Neuronal stem cell (in vitro differentiated cells): Measurements from ENCODE around the gene PDAP1. TPM values are rescaled to one million over a fixed set of nuclear protein-coding genes. Genes with fewer than 3 reads are reported as not detected.
A peak's percentile ranks its signal among the peaks of the same experiment; 100 is the strongest.

Experiments used
- DNase-seq: peaks from one replicate; pipeline ENCODE4 v3.0.0-alpha.2; 2013; ENCODE audit warnings: low spot score
- H2AFZ ChIP-seq: one replicate; pipeline ENCODE4 v1.6.1; 2013; ENCODE audit warnings: mild to moderate bottlenecking, low read length, inconsistent platforms
- H2AK5ac ChIP-seq: 2 replicates; pipeline ENCODE4 v1.6.1; 2013; ENCODE audit warnings: low read depth, mild to moderate bottlenecking, inconsistent platforms, low read length, moderate library complexity, mixed read lengths
- H2BK120ac ChIP-seq: 2 replicates; pipeline ENCODE4 v1.6.1; 2013; ENCODE audit warnings: low read depth, mild to moderate bottlenecking, inconsistent platforms, low read length, moderate library complexity, mixed read lengths
- H2BK12ac ChIP-seq: one replicate; pipeline ENCODE4 v1.6.1; 2013; ENCODE audit warnings: low read length, inconsistent platforms
- H2BK15ac ChIP-seq: 2 replicates; pipeline ENCODE4 v1.6.1; 2013; ENCODE audit warnings: mild to moderate bottlenecking, low read length, inconsistent platforms, mixed read lengths
- H2BK5ac ChIP-seq: one replicate; pipeline ENCODE4 v1.6.1; 2013; ENCODE audit warnings: inconsistent platforms, mild to moderate bottlenecking, low read length, moderate library complexity
- H3K14ac ChIP-seq: one replicate; pipeline ENCODE4 v1.6.1; 2013; ENCODE audit warnings: low read length, inconsistent platforms
- H3K18ac ChIP-seq: 2 replicates; pipeline ENCODE4 v1.6.1; 2013; ENCODE audit warnings: low read length, inconsistent platforms
- H3K23ac ChIP-seq: 2 replicates; pipeline ENCODE4 v1.6.1; 2013; ENCODE audit warnings: low read depth, mild to moderate bottlenecking, mixed read lengths, low read length, inconsistent platforms; ENCODE audit not compliant: poor library complexity
- H3K27ac ChIP-seq: replicated peaks from 3 replicates; pipeline ENCODE4 v1.5.1; 2013; ENCODE audit warnings: low read length, inconsistent platforms
- H3K27me3 ChIP-seq, 3 experiments: 2 replicates each; pipeline ENCODE4 v1.6.1; 2013; ENCODE audit warnings: low read length in 3 of 3, mild to moderate bottlenecking in 2 of 3, inconsistent platforms in 1 of 3, low read depth in 1 of 3, mixed read lengths in 1 of 3, moderate library complexity in 1 of 3; ENCODE audit not compliant: control insufficient read depth in 3 of 3, insufficient read depth in 3 of 3
- H3K36me3 ChIP-seq, 2 donors: replicated peaks in 1 of 2; 2 replicates each; pipeline ENCODE4 v1.6.1; 2013; ENCODE audit warnings: low read length in 2 of 2; ENCODE audit not compliant: control insufficient read depth in 2 of 2, insufficient read depth in 2 of 2
- H3K4ac ChIP-seq: 2 replicates; pipeline ENCODE4 v1.6.1; 2013; ENCODE audit warnings: inconsistent platforms, mild to moderate bottlenecking, low read length, moderate library complexity
- H3K4me1 ChIP-seq, 2 donors: 1 replicate in 1 of 2; 2 replicates in 1 of 2; pipeline ENCODE4 v1.6.1; 2013; ENCODE audit warnings: low read length in 2 of 2, low read depth in 1 of 2; ENCODE audit not compliant: control insufficient read depth in 2 of 2, insufficient read depth in 1 of 2
- H3K4me2 ChIP-seq: one replicate; pipeline ENCODE4 v1.6.1; 2013; ENCODE audit warnings: mild to moderate bottlenecking, low read length, inconsistent platforms; ENCODE audit not compliant: insufficient read depth, poor library complexity, severe bottlenecking
- H3K4me3 ChIP-seq, 2 donors: 2 replicates each; pipeline ENCODE4 v1.5.1; 2013; ENCODE audit warnings: low read length in 2 of 2, mild to moderate bottlenecking in 2 of 2, inconsistent platforms in 1 of 2, moderate library complexity in 1 of 2
- H3K79me1 ChIP-seq: one replicate; pipeline ENCODE4 v1.6.1; 2013; ENCODE audit warnings: low read depth, mild to moderate bottlenecking, inconsistent platforms, low read length, moderate library complexity
- H3K9ac ChIP-seq: one replicate; pipeline ENCODE4 v1.6.1; 2013; ENCODE audit warnings: mild to moderate bottlenecking, low read depth, low read length, inconsistent platforms; ENCODE audit not compliant: poor library complexity
- H3K9me3 ChIP-seq, 2 donors: replicated peaks in 1 of 2; 2 replicates each; pipeline versions ENCODE3 to v1.6.1; 2013; ENCODE audit warnings: low read length in 2 of 2, mild to moderate bottlenecking in 2 of 2, inconsistent platforms in 1 of 2, low read depth in 1 of 2, mixed read lengths in 1 of 2, moderate library complexity in 1 of 2; ENCODE audit not compliant: control insufficient read depth in 2 of 2, insufficient read depth in 1 of 2
- H4K8ac ChIP-seq: one replicate; pipeline ENCODE4 v1.6.1; 2013; ENCODE audit warnings: low read depth, mild to moderate bottlenecking, inconsistent platforms, low read length, moderate library complexity
- H4K91ac ChIP-seq: one replicate; pipeline ENCODE4 v1.6.1; 2013; ENCODE audit warnings: low read length, low read depth, mild to moderate bottlenecking, inconsistent platforms; ENCODE audit not compliant: poor library complexity
- WGBS, 2 donors: extraction: QIAGEN DNeasy Blood & Tissue Kit; methylation state at CpG; one replicate each; pipeline ENCODE4 v1.1.7; 2013; ENCODE audit warnings: missing lambda C conversion rate in 2 of 2, mixed read lengths in 1 of 2; ENCODE audit not compliant: insufficient read length in 2 of 2, insufficient replicate concordance in 1 of 2; ENCODE audit errors: extremely low coverage in 2 of 2; 5-methylcytosine and 5-hydroxymethylcytosine counted together
- polyA plus RNA-seq, 2 experiments: library from polyadenylated mRNA; stranded (reverse); fragments of 200-250 nt; gene quantifications; one replicate each; pipeline ENCODE4 v1.2.3, GENCODE V29; 2013

The PDAP1 gene
- polyA plus RNA-seq (2013, experiment 1 of 2): 126 TPM
- polyA plus RNA-seq (2013, experiment 2 of 2): 129 TPM

- WGBS, 2 donors: no CpG with 5 or more reads among the region's 72 CpGs
- Histone ChIP-seq H3K27me3 (no peaks in the 10 kb centered on the region), H2BK120ac (peak within 1 kb of the TSS; percentile 5), H3K4me1 (peaks cover 2 to 18% of the 10 kb centered on the region in 2 donors), H3K9ac (peak within 1 kb of the TSS; percentile 97), H2BK5ac (peak within 1 kb of the TSS; percentile 79), H2BK15ac (no peak within 1 kb of the TSS), H2AK5ac (peak within 1 kb of the TSS; percentile 38), H3K4me3 (peak within 1 kb of the TSS; percentile 95 to 98), H4K91ac (no peak within 1 kb of the TSS), H3K4ac (no peak within 1 kb of the TSS), H3K27ac (peak within 1 kb of the TSS; percentile 96), H3K9me3 (no peaks in the 10 kb centered on the region), H3K23ac (peak within 1 kb of the TSS; percentile 56), H3K79me1 (peaks cover 22% of the 10 kb centered on the region), H2BK12ac (no peak within 1 kb of the TSS), H3K36me3 (peaks cover 27 to 57% of the 10 kb centered on the region in 2 donors), H2AFZ (peak within 1 kb of the TSS; percentile 95), H3K18ac (peak within 1 kb of the TSS; percentile 99), H4K8ac (no peak within 1 kb of the TSS), H3K4me2 (peak within 1 kb of the TSS; percentile 66), H3K14ac (peak within 1 kb of the TSS; percentile 65)
- DNase-seq: peak; percentile 97
Measured at GRCh38 chr7:99408379-99409191, at the start of gene PDAP1, which contains the start of gene BUD31. Gene PDAP1 (minus strand): TSS chr7:99408597. CDS start chr7:99408548, 49 bp downstream. Gene BUD31 (plus strand): TSS chr7:99408969. CDS start chr7:99411093, 2,124 bp downstream.

GRCh38 chr7:99457650-99458493 lies 49.5 kb upstream of the PDAP1 start:
- Histone ChIP-seq H2BK5ac (no peak overlapping the region), H4K91ac (no peak overlapping the region), H3K4me3 (no peak overlapping the region), H3K4ac (no peak overlapping the region), H3K27me3 (no peaks in the 10 kb centered on the region), H3K18ac (no peak overlapping the region), H3K14ac (no peak overlapping the region), H2BK15ac (no peak overlapping the region), H2AFZ (no peak overlapping the region), H2BK12ac (no peak overlapping the region), H2BK120ac (no peak overlapping the region), H3K9me3 (peaks cover 0 to 5% of the 10 kb centered on the region in 2 donors), H3K4me1 (no peaks in the 10 kb centered on the region), H4K8ac (no peak overlapping the region), H3K4me2 (no peak overlapping the region), H3K36me3 (peaks cover 59 to 87% of the 10 kb centered on the region in 2 donors), H3K23ac (peak overlapping the region; percentile 6), H2AK5ac (no peak overlapping the region), H3K27ac (no peak overlapping the region), H3K79me1 (peaks cover 12% of the 10 kb centered on the region), H3K9ac (peak overlapping the region; percentile 25)
- no peak for DNase-seq
- no CpG with 5 or more reads among the region's 26 CpGs for WGBS, 2 donors

- H3K27me3 ChIP-seq: no peaks in the 10 kb centered on the region
- no peak overlapping the region for H3K4me3 ChIP-seq
- no CpG with 5 or more reads among the region's 6 CpGs for WGBS, 2 donors
- H2BK120ac ChIP-seq: no peak overlapping the region
- H3K23ac ChIP-seq: no peak overlapping the region
- H3K9ac ChIP-seq: no peak overlapping the region
- H2BK15ac ChIP-seq: no peak overlapping the region
- no peak overlapping the region for H4K91ac ChIP-seq
- H3K79me1 ChIP-seq: peaks cover 13% of the 10 kb centered on the region
- no peak overlapping the region for H2AFZ ChIP-seq
- peaks cover 0 to 5% of the 10 kb centered on the region in 2 donors for H3K9me3 ChIP-seq
- no peaks in the 10 kb centered on the region for H3K4me1 ChIP-seq
- H3K18ac ChIP-seq: no peak overlapping the region
- H3K36me3 ChIP-seq: peaks cover 63 to 90% of the 10 kb centered on the region in 2 donors
- H3K27ac ChIP-seq: no peak overlapping the region
- H2BK12ac ChIP-seq: no peak overlapping the region
- no peak overlapping the region for H2BK5ac ChIP-seq
- H3K4ac ChIP-seq: no peak overlapping the region
- no peak overlapping the region for H4K8ac ChIP-seq
- H3K4me2 ChIP-seq: no peak overlapping the region
- no peak for DNase-seq
- no peak overlapping the region for H2AK5ac ChIP-seq
- no peak overlapping the region for H3K14ac ChIP-seq
Measured at GRCh38 chr7:99457050-99457649, 48.8 kb upstream of the PDAP1 start.
